DMS153 treated with DMSO at 0.1 percent for 48 hours (cell line): Measurements from ENCODE around the gene GPC6.
"Not testable (repeated sequence)": the region's sequence is repeated elsewhere in the genome, so short reads cannot be mapped to it uniquely, and the experiment has no call there.

Experiments used
- DNase-seq: peaks from one replicate; lab custom pipeline; 2025; ENCODE audit not compliant: unreplicated experiment; lab: John Stamatoyannopoulos, UW

The GPC6 gene

DNA sequence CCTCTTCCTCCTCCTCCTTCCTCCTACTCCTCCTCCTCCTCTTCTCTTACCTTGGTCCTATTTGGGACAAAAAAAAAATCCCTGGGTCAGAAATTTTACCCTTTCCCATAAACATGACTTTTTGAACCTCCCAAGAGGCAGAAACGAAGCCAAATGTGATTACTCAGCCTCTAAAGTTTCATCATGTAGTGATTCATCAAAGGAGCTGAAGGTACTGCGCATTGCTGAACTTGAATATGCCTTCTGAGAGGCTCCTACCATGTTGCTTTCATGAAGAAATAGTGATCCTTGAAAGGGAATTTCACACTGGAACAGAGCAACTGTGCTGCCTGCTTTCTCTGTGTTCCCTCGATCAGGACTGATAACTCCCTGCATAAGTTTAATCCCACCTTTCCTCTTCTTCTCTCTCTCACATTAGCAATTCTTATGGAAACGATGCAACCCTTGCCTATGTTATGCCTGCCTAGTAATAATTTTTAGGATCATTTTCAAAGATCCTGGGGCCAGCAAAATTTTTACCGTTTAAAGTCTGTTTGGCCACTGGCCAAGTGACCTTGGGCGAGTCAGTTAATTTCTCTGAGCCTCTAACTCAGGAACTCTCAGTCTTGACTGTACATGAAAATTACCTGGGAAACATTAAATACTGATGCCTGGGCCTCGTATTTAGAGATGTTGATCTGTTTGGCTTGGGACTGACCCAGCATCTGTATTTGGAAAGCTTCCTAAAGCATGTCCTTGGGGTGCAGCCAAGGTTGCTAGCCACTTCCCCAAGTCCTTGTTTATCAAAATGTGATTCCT lies 1103.3 kb downstream of the GPC6 start:
- no peak for DNase-seq

DNA sequence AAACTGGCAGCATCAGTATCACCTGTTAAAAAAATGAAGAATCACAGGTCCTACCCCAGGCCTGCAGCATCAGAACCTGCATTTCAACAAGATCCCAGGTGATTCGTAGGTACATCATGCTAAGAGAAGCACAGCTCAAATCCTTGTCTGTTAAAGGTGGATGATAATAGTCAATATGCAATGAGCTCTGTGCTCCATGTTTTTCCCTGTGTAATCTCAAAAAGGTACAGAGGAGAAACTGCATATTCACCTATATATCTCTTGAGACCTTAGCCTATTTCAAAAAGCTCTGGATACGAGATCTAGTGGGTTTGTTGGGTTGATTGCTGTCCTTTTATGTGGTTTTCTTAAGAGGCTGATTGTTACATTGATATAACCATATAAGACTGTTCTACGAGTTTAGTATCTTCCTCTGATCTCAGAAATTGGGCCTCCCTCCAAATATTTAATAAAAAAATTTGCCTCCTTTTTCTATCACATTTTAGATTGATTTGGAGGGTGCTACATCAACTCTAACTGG lies 1104.0 kb downstream of the GPC6 start:
- DNase-seq: no peak

DNA sequence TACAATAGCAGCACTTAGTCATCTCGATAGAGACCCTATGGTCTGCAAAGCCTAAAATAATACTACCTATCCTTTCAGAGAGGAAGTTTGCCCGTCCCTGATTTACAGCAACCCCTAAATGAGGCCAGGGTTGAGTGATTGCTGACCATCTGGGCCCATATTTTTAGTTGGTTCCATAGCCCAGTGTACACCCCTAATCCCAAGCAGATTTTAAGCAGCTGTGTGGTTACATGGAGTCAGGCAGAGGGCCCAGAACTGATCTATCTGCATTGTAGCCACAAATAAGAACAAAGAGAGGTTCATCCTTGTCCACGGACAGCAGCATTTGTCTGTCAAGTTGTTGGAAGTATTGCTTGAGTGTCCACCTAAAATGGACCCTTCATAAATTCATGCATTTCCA lies 1104.7 kb downstream of the GPC6 start:
- DNase-seq: no peak

DNA sequence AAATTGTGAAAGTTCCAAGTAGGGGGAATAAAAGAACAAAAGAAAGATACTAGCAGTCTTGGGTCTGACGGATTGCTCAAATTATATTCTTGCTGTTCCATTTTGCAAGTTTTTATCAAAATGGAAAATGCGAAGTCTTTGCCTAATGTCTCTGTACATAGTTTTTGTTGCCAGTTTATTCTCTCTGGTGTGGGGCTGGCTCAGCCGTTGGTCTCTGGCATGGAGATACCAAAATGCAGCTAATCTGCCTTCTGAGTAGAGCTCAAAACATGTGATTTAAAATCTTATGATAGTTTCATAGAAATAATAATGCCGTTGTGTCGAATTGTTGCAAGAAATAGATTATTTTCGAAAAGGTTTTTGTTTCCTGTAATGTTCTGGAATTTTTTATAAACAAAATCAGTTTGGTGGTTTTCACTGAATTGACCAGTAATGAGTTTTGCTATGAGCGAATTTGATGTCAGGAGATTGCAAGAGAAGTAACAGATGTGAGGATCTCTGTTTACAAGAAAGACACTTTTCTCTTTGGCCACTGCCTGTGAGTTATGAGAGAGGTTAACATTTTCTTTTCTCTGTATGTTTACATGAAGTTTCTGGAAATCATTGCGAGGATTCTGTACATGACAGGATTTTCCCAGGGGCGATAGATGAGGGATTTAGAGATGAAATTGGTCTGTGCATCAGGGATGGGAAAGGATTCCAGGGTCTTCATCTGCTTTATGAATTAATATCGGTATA lies 1105.9 kb downstream of the GPC6 start:
- no peak for DNase-seq

DNA sequence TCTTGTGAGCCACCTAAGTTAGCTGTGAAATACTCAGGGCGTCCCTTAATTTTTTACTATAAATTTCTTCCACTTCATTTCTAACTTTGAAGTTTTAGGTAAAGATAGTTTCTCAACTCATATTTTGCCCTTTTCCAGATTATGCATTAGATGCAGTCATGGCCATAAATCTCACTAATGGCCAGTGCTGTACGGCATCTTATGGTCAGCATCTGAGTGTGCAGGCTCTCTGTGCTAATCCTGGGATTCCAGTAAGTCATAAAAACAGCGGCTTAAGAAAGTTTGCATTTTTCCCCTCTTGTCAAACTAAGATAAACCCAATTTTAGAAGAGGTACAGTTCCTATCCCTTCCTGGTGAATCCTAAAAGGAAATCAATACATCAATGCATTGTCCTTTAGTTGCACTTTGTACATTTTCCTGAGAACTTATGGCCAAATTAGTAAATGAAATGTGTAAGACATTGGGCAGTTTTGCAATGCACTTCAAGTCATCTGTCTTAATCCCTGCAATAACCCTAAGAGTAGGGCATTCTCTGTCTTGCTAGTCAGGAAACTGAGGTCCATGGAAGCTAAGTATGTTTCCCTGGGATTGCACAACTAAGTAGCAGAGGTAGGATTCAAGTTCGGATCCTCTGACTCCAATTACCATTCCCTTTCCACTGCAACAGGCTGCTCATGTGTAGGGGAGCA lies 1106.7 kb downstream of the GPC6 start:
- no peak for DNase-seq

DNA sequence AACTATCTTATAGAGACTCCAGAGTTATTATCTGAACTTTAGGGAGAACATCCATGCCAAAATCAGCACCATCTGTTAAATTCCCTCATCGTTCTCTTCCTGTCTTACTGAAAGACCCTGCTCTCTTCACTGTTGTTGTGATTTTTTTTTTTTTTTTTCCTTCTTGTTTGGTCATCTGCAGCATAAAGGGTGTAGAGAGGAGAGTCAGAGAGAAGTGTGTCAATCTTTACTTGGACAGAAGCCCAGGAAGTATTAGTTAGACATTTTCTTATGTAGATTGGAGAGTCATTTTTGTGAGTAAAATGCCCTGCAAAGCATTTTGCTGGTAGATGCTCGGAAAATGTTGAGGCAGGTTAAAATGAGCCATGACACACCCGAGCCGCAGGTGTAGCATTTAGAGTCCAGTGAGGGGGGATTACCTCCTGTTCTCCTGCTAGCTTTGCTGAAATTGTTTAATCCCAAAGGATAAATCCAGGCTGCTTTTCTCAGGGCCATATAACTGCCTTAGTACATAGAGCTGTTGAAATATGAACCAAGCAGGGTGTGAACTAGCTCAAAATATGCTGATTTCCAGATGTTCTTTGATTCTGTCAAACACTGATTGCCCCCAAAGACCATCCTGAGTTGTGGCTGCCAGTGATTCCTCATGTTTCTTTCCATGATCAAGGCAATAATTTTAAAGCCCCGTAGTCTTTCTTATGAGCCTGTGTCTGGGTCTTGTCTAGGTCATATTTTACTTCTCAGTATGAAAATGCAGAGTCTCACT lies 1109.3 kb downstream of the GPC6 start:
- no peak for DNase-seq

DNA sequence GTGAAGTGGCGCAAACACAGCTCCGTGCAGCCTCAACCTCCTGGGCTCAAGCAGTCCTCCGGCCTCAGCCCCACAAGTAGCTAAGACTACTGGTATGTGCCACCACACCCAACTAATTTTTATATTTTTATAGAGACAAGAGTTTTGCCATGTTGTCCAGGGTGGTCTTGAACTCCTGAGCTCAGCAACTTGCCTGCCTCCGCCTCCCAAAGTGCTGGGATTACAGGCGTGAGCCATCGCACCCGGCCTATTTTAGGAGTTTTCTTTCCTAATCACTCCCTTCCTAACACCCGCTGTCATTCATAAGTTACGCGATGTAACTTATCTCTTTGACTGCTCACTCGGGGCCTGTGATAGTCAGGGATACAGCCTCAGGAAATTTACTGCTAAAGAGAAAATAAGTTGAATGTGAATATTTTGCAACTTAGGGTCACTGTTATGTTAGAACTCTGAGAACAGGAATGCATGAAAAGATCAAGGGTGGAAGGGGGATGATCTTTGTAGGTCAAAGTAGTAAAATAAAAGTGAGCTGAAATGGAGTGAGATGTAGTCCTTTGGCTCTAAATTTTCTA lies 1112.6 kb downstream of the GPC6 start:
- no peak for DNase-seq

DNA sequence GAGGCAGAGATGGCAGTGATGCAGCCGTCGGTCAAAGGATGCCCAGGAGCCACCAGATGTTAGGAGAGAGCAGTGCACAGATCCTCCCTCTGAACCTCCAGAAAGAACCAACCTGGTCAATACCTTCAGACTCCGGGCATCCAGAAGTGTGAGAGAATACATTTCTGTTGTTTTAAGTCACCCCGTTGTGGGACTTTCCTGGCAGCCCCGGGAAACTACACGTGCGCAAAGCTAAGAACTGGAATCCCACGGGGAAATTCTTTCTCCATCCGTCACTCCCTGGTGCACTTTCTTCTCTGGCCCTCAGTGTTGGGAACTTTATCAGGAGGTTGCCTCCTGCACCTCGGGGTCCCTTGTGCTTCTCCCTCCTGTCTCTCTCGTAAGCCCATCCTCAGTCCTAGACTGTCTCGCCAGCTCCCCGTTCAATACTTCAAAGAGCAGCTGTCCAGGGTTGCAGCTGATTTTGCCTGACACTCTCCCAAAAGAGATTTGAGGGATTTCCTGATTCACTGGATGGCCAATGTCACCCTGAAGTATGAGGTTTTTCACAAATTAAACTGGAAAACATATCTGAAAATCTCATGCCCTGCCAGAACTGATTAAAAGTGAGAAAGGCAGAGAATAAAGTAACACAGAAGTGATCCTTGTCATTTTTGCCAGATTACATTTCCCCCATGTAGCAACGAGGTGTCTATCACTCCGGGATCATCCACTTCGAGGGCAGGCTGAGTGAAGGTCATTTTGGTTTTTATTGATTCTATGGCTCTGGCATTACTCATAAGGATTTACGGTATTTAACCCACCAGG lies 1116.0 kb downstream of the GPC6 start:
- DNase-seq: no peak

DNA sequence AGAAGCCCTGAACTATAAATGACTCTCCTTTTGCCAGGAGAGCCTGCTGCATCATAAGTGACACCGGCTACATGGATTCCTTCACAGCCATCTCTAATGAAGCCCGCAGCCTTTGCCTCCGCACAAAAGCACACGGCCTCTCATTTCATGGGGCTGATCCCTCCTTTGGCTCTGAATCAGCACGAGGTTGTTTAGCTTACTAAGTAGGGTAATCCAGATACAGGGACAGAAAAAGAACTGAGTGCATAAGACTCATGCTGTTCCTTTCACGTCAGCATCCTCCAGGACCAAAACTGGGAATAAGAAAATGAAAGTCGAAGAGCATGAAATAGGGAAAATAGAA lies 1116.6 kb downstream of the GPC6 start:
- no peak for DNase-seq

DNA sequence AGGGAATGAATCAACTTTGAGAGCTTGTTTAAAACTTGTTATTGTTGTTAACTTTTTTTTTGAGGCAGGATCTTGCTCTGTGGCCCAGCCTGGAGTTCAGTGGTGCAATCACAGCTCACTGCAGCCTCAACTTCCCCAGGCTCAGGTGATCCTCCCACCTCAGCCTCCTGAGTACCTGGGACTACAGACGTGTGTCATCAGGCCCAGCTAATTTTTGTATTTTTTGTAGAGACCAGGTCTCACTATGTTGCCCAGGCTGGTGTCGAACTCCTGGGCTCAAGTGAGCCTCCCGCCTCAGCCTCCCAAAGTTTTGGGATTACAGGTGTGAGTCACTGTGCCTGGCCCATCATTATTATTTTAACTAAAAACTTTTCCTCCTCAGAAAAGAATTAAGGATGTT lies 1117.1 kb downstream of the GPC6 start:
- not testable (repeated sequence) for DNase-seq

DNA sequence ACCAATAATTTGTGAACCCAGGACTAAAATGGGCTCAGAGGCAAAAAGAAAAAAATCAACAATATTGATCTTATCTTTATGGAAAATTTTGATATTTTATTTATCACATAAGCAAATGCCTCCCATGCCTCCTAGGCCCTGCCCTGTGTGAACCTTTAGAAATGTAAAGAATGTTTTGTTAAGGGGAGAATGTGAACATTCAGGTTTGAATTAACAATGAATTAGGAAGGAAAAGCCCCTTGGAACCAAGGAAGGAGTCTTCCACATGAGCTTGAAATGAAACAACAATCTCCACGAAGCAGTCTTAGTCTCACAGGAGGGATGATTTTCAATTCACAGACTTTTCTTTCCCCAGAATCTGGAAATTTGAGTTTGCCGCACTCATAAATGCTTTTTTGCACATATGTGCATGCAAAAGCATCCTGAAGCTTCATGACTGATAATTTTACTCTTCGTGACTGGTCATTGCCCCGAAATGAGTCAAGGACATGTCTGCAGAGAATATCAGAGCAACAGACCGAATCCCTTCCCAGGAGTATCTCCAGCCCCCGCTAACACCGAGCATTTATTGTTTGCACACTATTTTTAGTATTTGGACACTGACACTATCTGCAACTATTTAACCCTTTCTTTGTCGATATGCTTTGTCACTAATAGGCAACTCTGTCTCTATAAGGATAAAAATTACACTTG lies 1117.7 kb downstream of the GPC6 start:
- no peak for DNase-seq

DNA sequence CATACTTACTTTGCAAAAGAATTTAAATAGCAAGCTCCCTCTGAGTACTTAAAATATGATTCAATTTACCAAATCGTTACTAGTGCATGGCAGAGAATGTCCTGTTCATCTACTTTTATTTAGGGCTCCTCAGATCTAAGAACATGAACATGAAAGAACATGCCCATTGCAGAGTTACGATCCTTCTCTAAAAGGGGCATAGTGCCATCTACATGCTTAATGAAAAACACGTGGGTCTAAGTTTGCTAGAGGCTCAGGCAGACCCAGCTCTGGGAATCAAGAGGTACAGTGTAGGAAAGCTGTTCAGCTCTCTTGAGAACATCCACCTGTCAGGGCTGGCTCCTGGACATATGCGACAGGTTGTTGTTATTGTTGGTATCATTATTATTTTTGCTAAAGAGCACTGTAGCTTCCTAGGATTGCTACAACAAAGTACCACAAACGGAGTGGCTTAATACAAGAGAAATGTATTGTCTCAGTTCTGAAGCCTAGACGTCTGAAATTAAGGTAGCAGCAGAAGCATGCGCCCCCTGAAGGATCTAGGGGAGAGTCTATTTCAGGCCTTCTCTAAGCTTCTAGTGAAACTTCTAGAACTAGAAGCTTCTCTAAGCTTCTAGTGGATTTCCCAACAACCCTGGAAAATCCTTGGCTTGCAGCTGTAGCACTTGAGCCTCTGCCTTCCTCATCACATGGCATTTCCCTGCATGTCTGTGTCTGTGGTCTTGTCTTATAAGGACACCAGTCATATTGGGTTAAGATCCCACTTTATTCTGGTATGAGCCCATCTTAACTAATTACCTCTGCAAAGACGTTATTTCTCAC lies 1119.0 kb downstream of the GPC6 start:
- peak; percentile 11 for DNase-seq

DNA sequence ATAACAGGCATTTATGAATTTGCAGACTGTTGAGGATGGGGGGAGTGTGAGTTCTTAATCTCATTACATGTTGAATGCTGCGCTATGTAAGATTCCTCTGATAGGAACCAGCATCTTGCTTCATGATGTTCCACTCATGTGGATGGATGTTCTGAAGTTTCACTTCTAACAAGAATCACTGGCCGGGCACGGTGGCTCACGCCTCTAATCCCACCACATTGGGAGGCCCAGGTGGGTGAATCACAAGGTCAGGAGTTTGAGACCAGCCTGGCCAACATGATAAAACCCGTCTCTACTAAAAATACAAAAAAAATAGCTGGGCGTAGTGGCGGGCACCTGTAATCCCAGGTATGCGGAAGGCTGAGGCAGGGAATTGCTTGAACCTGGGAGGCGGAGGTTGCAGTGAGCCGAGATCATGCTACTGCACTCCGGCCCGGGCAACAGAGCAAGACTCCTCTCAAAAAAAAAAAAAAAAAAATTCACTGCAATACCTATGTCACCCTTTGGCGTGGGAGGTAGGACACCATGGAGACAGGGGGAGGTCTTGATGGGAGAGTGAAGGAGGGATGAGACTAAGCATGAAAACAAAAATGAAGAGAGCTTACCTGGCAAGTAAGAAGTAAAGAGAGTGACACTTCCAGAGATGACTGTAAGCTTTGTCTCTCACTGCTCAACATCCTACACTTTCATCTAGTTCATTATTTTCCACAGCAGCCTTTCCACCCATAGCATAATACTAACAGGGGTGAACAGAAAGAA lies 1119.8 kb downstream of the GPC6 start:
- DNase-seq: no peak

DNA sequence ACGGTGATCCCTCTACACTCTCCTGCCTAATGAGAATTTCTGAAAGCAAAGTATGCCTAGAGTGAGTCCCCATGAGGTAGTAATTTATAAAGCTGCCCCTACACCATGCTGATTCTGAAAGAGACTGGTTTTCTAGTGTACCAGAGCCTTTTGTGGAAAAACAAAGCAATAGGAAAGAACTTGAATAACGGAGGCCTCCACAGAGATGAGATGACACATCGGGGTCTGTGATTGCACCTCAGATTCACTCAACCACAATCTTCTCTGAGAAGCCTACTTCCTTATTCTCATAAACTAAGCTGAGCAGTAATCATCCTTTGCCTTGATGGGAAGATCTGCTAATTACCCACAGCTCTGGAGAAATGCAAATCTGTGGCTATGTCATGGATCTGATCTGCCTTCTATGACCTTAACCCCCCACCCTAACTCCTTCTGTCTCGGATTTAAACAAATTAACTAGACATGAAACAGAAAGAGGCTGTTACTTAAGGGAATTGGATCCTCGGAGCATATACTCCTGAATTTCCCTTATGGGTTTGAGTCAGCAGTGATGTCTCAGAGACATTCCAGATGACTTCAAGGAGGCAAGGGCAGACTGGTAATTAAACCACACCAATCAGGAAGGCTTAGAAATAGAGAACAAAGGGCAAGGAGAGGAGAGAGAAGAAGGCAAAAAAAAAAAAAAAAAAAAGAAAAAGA lies 1124.8 kb downstream of the GPC6 start:
- no peak for DNase-seq

DNA sequence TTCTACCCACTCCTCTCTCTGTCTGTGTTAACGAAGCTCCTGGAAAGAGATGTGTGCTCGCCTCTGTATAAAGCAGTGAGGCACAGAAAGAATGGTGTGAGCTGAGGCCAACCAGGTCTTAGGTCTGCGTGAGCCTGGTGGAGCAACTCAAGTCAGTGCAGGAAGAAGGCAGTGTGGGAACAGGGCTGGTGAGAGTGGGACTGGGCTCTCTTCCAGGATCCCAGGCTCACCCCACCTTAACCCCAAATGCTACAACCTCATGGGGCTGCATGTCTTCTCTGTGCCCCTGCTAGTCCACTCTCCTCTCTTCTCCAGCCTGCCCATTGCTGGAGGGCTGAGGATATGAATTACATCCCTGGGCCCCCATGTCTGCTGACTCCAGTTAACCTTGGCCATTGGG lies 1125.5 kb downstream of the GPC6 start:
- no peak for DNase-seq

DNA sequence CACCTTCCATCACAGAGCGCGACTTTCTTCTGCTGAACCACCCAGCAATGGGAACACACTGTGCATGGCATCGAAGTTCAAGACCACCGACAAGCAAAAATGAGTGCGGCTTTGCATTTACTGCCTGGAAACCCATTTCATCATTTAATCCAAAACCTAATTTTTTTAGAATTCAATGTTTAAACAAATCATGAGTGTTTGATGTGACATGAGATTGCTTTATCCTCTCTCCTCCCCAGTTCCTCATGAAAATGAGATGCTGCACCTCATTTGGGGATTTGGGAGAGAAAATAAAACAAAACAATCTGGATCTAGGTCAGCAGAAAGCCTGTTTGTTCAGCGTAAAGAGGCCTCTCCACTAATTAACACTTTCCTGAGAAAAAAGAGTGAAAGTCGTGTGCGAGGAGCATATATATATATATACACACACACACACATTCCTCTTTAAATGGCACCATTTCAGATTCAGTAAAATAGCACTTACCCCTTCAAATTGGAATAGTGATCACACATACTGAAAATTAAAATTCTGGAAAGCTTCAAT lies 1126.6 kb downstream of the GPC6 start:
- DNase-seq: no peak

DNA sequence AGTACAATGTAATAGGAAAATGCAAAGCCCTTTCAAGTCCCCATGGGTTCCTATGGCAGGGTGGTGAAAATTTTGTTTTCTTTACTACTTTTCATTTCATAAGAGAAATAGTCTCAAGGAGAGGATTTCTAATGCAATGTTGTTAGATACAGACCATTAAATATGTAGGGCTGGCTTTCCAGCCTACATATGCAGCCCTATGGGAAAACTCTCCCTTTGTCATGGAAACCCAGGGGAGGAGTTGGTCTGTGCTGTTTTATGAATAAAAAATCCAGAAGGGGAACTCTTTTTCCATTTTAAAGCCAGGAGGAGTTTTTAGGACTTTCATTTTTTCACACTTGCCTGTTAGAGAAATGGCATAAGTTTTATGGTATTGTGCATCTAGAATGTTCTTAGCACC lies 1133.3 kb downstream of the GPC6 start:
- DNase-seq: no peak
